CD4-positive, CD25-positive, alpha-beta regulatory T cell (primary cell): ENCODE measurements around the gene SSR4. TPM values are rescaled to one million over a fixed set of nuclear protein-coding genes. Genes with fewer than 3 reads are reported as not detected.

ENCODE experiments used
- ATAC-seq, 2 donors: fragments of 150-1000 bp; cut with Tn5 transposase; one replicate each; pipeline ENCODE4 v1.10.0; 2021; ENCODE audit warnings: low read depth in 2 of 2, moderate number of reproducible peaks in 2 of 2, moderate library complexity in 1 of 2
- DNase-seq, 3 donors: peaks; one replicate each; pipeline versions ENCODE4 v3.0.0 to v3.0.0-alpha.2; 2012 to 2022; ENCODE audit warnings: mixed read lengths in 1 of 3
- H3K27ac ChIP-seq: one replicate; pipeline ENCODE4 v1.7.0; 2013; ENCODE audit warnings: mild to moderate bottlenecking, low read length; ENCODE audit not compliant: insufficient read depth, poor library complexity, severe bottlenecking
- H3K27me3 ChIP-seq: one replicate; pipeline ENCODE4 v1.7.0; 2013; ENCODE audit warnings: low read length; ENCODE audit not compliant: control insufficient read depth, insufficient read depth
- H3K36me3 ChIP-seq: one replicate; pipeline ENCODE4 v1.7.0; 2013; ENCODE audit warnings: mild to moderate bottlenecking, low read length, moderate library complexity; ENCODE audit not compliant: control insufficient read depth, insufficient read depth
- H3K4me1 ChIP-seq: 2 replicates; pipeline ENCODE4 v1.7.0; 2013; ENCODE audit warnings: mild to moderate bottlenecking, low read length; ENCODE audit not compliant: insufficient read depth, control insufficient read depth, poor library complexity, severe bottlenecking
- H3K4me3 ChIP-seq: one replicate; pipeline ENCODE4 v1.7.0; 2013; ENCODE audit warnings: low read depth, mild to moderate bottlenecking, low read length, moderate library complexity
- H3K9me3 ChIP-seq, 2 experiments: 1 replicate in 1 of 2; 2 replicates in 1 of 2; pipeline ENCODE4 v1.7.0; 2013; ENCODE audit warnings: low read length in 2 of 2, mild to moderate bottlenecking in 1 of 2, moderate library complexity in 1 of 2; ENCODE audit not compliant: control insufficient read depth in 2 of 2
- H3K27ac Mint-ChIP-seq, 3 donors: one replicate each; pipeline ENCODE4 v1.8.0; 2020 to 2022; ENCODE audit warnings: mild to moderate bottlenecking in 3 of 3, mixed read lengths in 3 of 3, moderate library complexity in 2 of 3
- H3K27me3 Mint-ChIP-seq: one replicate; pipeline ENCODE4 v1.8.0; 2022; ENCODE audit warnings: mild to moderate bottlenecking, mixed read lengths
- H3K36me3 Mint-ChIP-seq: one replicate; pipeline ENCODE4 v1.8.0; 2020; ENCODE audit warnings: mixed read lengths
- H3K4me1 Mint-ChIP-seq, 4 donors: one replicate each; pipeline ENCODE4 v1.8.0; 2020 to 2022; ENCODE audit warnings: mixed read lengths in 4 of 4, mild to moderate bottlenecking in 1 of 4
- H3K4me3 Mint-ChIP-seq, 4 donors: one replicate each; pipeline ENCODE4 v1.8.0; 2020 to 2022; ENCODE audit warnings: mild to moderate bottlenecking in 4 of 4, mixed read lengths in 4 of 4, moderate library complexity in 3 of 4
- H3K9me3 Mint-ChIP-seq, 7 donors: one replicate each; pipeline ENCODE4 v1.8.0; 2020 to 2022; ENCODE audit warnings: mixed read lengths in 7 of 7, mild to moderate bottlenecking in 3 of 7, moderate library complexity in 2 of 7
- polyA plus RNA-seq, 4 donors: library from polyadenylated mRNA; unstranded; fragments of 300-500 nt; fragmentation: Illumina TruSeq; gene quantifications; one replicate each; pipeline ENCODE4 v1.2.3, GENCODE V29; 2021
- total RNA-seq: library from RNA; stranded (reverse); gene quantifications from one replicate; pipeline ENCODE4 v1.2.3, GENCODE V29; 2022

The SSR4 gene
- total and polyA plus RNA-seq, 5 donors from 2014 or later: 155 to 475 (median 411) TPM

DNA sequence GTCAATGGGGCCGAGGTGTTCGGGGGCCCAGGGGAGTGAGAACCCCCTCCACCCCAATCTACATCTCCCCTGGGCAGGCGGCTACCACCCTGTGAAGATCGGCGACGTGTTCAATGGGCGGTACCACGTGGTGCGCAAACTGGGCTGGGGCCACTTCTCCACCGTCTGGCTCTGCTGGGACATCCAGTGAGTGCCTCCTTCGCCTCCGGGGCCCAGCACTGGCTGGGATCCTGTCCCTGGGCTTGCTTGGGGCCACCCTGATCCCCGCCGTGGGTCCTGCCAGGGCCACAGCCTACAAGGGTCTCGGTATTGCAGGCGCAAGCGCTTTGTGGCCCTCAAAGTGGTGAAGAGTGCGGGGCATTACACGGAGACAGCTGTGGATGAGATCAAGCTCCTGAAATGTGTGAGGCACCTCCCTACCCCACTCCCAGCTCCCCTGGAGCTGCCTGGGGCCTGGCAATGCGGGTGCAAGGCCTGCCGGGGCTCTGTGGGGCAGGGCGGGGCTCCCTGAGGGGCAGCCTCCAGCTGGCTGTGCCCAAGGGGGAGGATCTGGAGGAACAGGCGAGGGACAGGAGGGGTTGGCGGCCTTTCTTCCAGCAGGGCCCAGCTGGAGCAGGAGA, 12.9 kb upstream of the SSR4 start:
- no peaks in the 10 kb centered on the region for H3K36me3 Mint-ChIP-seq
- no peak overlapping the region for H3K27ac Mint-ChIP-seq
- no peak overlapping the region for H3K4me3 Mint-ChIP-seq
- Histone ChIP-seq H3K27me3 (no peaks in the 10 kb centered on the region), H3K9me3 (no peaks in the 10 kb centered on the region), H3K27ac (no peak overlapping the region), H3K4me1 (no peaks in the 10 kb centered on the region), H3K4me3 (no peak overlapping the region), H3K36me3 (no peaks in the 10 kb centered on the region)
- ATAC-seq: no peak
- no peak for DNase-seq
- peaks cover 0 to 3% (median 0%) of the 10 kb centered on the region in 7 donors for H3K9me3 Mint-ChIP-seq
- H3K27me3 Mint-ChIP-seq: peaks cover 7% of the 10 kb centered on the region
- peaks cover 0 to 6% (median 0%) of the 10 kb centered on the region in 4 donors for H3K4me1 Mint-ChIP-seq

- peaks cover 0 to 3% (median 0%) of the 10 kb centered on the region in 7 donors for H3K9me3 Mint-ChIP-seq
- H3K27ac Mint-ChIP-seq: no peak overlapping the region
- Histone ChIP-seq H3K27me3 (no peaks in the 10 kb centered on the region), H3K9me3 (no peaks in the 10 kb centered on the region), H3K27ac (no peak overlapping the region), H3K36me3 (no peaks in the 10 kb centered on the region), H3K4me1 (no peaks in the 10 kb centered on the region), H3K4me3 (no peak overlapping the region)
- ATAC-seq (no peak), DNase-seq (no peak)
- H3K4me3 Mint-ChIP-seq: no peak overlapping the region
- peaks cover 7% of the 10 kb centered on the region for H3K27me3 Mint-ChIP-seq
- peaks cover 0 to 6% (median 0%) of the 10 kb centered on the region in 4 donors for H3K4me1 Mint-ChIP-seq
- no peaks in the 10 kb centered on the region for H3K36me3 Mint-ChIP-seq
Observed at GRCh38 chrX:153782313-153782712, 12.2 kb upstream of the SSR4 start.

GRCh38 chrX:153782871-153783270, 11.6 kb upstream of the SSR4 start:
- H3K36me3 ChIP-seq: peaks cover 3% of the 10 kb centered on the region
- H3K4me3 ChIP-seq: no peak overlapping the region
- H3K27me3 ChIP-seq: no peaks in the 10 kb centered on the region
- no peak overlapping the region for H3K4me3 Mint-ChIP-seq
- H3K9me3 ChIP-seq: no peaks in the 10 kb centered on the region
- H3K9me3 Mint-ChIP-seq: peaks cover 0 to 3% (median 0%) of the 10 kb centered on the region in 7 donors
- H3K27me3 Mint-ChIP-seq: peaks cover 7% of the 10 kb centered on the region
- no peak overlapping the region for H3K27ac ChIP-seq
- no peaks in the 10 kb centered on the region for H3K36me3 Mint-ChIP-seq
- H3K4me1 ChIP-seq: no peaks in the 10 kb centered on the region
- H3K4me1 Mint-ChIP-seq: peaks cover 0 to 6% (median 0%) of the 10 kb centered on the region in 4 donors
- ATAC-seq (no peak), DNase-seq (no peak)
- no peak overlapping the region for H3K27ac Mint-ChIP-seq

DNA sequence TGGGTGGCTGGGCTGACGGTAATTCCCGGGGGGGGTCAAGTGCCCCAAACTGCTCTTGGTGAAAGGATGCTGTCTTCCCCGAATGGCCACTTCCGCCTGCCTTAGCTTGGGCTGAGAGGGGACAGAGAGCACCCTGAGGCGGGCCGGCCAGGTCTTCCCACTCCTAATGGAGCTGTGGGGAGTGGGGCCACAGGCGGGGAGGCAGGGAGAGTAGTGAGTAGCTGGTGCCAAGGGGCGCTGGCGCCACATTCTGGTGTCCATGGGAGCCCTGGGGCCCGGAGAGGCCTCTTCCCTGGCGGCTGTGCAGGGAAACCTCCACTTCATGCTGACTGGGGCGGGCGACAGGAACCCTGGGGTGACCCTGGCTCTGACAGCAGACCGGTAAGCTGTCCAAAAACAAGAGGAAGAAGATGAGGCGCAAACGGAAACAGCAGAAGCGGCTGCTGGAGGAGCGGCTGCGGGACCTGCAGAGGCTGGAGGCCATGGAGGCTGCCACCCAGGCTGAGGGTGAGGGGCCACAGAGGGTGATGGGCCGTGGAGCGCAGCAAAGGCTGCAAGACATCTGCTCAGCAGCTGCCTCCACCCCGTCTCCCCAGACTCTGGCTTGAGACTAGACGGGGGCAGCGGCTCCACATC, 11.0 kb upstream of the SSR4 start:
- Mint-ChIP-seq H3K27ac (no peak overlapping the region), H3K4me3 (no peak overlapping the region), H3K27me3 (peaks cover 7% of the 10 kb centered on the region), H3K4me1 (peaks cover 0 to 6% (median 0%) of the 10 kb centered on the region in 4 donors), H3K36me3 (no peaks in the 10 kb centered on the region), H3K9me3 (peaks cover 0 to 3% (median 0%) of the 10 kb centered on the region in 7 donors)
- DNase-seq: no peak
- no peaks in the 10 kb centered on the region for H3K9me3 ChIP-seq
- ATAC-seq: no peak
- no peak overlapping the region for H3K27ac ChIP-seq
- H3K4me1 ChIP-seq: no peaks in the 10 kb centered on the region
- no peaks in the 10 kb centered on the region for H3K27me3 ChIP-seq
- H3K4me3 ChIP-seq: no peak overlapping the region
- peaks cover 4% of the 10 kb centered on the region for H3K36me3 ChIP-seq

GRCh38 chrX:153784325-153784967, 10.0 kb upstream of the SSR4 start:
- Mint-ChIP-seq H3K9me3 (peaks cover 0 to 3% (median 0%) of the 10 kb centered on the region in 7 donors), H3K27me3 (peaks cover 7% of the 10 kb centered on the region), H3K4me3 (no peak overlapping the region), H3K36me3 (no peaks in the 10 kb centered on the region), H3K4me1 (peaks cover 0 to 6% (median 0%) of the 10 kb centered on the region in 4 donors), H3K27ac (no peak overlapping the region)
- no peaks in the 10 kb centered on the region for H3K4me1 ChIP-seq
- H3K9me3 ChIP-seq: no peaks in the 10 kb centered on the region
- no peak overlapping the region for H3K27ac ChIP-seq
- H3K4me3 ChIP-seq: no peak overlapping the region
- no peak for DNase-seq
- no peak for ATAC-seq
- H3K36me3 ChIP-seq: peaks cover 6% of the 10 kb centered on the region
- no peaks in the 10 kb centered on the region for H3K27me3 ChIP-seq

DNA sequence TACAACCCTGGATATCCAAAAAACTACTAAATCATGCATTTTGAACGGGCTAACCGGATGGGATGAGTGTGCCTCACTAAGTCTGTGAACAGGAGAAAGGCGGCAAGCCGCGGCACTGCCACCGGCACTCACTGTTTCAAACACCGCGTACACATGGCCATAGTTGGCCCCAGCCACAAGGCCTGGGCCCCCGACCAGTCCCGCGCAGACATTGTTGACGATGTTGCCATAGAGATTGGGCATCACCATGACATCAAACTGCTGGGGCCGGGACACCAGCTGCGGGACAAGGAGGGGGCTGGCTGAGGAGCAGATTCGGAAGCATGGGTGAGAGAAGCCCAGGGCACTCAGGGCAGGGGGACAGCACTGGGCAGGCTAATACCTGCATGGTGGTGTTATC, 7.8 kb upstream of the SSR4 start:
- no peaks in the 10 kb centered on the region for H3K36me3 Mint-ChIP-seq
- peaks cover 0 to 2% (median under 1%) of the 10 kb centered on the region in 4 donors for H3K4me1 Mint-ChIP-seq
- no peaks in the 10 kb centered on the region for H3K9me3 ChIP-seq
- H3K27me3 Mint-ChIP-seq: no peaks in the 10 kb centered on the region
- no peaks in the 10 kb centered on the region for H3K27me3 ChIP-seq
- peaks cover 6% of the 10 kb centered on the region for H3K36me3 ChIP-seq
- DNase-seq (no peak), ATAC-seq (no peak)
- H3K4me3 ChIP-seq: no peak overlapping the region
- H3K27ac Mint-ChIP-seq: no peak overlapping the region
- H3K27ac ChIP-seq: no peak overlapping the region
- H3K9me3 Mint-ChIP-seq: no peaks in the 10 kb centered on the region
- H3K4me1 ChIP-seq: peaks cover under 1% of the 10 kb centered on the region
- H3K4me3 Mint-ChIP-seq: no peak overlapping the region

DNA sequence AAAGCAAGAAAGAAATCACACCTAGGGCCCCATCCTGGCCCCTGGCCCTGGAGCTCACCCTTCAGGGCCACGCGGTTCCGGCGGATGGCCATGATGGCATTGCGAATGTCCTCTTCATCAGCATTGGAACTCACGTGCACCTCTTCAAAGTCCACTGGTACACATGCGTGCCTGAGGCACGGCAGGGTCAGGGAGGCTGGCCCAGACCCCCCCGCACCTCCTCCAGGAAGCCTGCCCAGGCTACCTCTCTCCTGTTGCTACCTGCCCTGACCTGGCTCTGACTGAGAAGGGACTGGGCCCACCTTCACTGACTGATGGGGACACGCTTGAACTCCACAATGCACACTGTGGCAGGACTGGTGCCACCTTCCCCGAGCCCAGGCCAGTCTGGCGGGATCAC, 4.8 kb upstream of the SSR4 start:
- peaks cover 19% of the 10 kb centered on the region for H3K4me1 ChIP-seq
- H3K27me3 ChIP-seq: no peaks in the 10 kb centered on the region
- no peaks in the 10 kb centered on the region for H3K27me3 Mint-ChIP-seq
- ATAC-seq: no peak
- no peak overlapping the region for H3K27ac ChIP-seq
- peaks cover 3% of the 10 kb centered on the region for H3K36me3 Mint-ChIP-seq
- H3K9me3 ChIP-seq: no peaks in the 10 kb centered on the region
- no peak overlapping the region for H3K4me3 Mint-ChIP-seq
- H3K4me1 Mint-ChIP-seq: peaks cover 0 to 14% (median 4%) of the 10 kb centered on the region in 4 donors
- DNase-seq: no peak
- no peak overlapping the region for H3K27ac Mint-ChIP-seq
- no peak overlapping the region for H3K4me3 ChIP-seq
- peaks cover 6% of the 10 kb centered on the region for H3K36me3 ChIP-seq
- no peaks in the 10 kb centered on the region for H3K9me3 Mint-ChIP-seq
